Loucy (cell line): ENCODE measurements around the gene CACYBP.

Source experiments
- H2AFZ ChIP-seq: fragments of 200-600 bp; sonication (generic); 2 replicates; pipeline ENCODE4 v1.6.0; 2016; ENCODE audit warnings: antibody characterized with exemption, mild to moderate bottlenecking, low read length, moderate library complexity
- H3F3A ChIP-seq: fragments of 200-600 bp; 2 replicates; pipeline ENCODE4 v1.6.0; 2016; ENCODE audit warnings: antibody characterized with exemption, low read depth, mild to moderate bottlenecking
- H3K27me3 ChIP-seq: fragments of 200-600 bp; sonication (generic); 2 replicates; pipeline ENCODE4 v1.6.1; 2014; ENCODE audit warnings: low read length, mild to moderate bottlenecking; ENCODE audit not compliant: insufficient read depth, poor library complexity, severe bottlenecking
- H3K36me3 ChIP-seq: fragments of 200-600 bp; sonication (generic); 2 replicates; pipeline ENCODE4 v1.6.1; 2016; ENCODE audit warnings: low read length; ENCODE audit not compliant: insufficient read depth
- H3K4me1 ChIP-seq: fragments of 200-600 bp; sonication (generic); 2 replicates; pipeline ENCODE4 v1.5.1; 2014; ENCODE audit warnings: low read length, mild to moderate bottlenecking; ENCODE audit not compliant: insufficient read depth, poor library complexity, severe bottlenecking
- H3K4me2 ChIP-seq: fragments of 200-600 bp; sonication (generic); 2 replicates; pipeline ENCODE4 v1.6.0; 2014; ENCODE audit warnings: antibody characterized with exemption, low read length, low read depth, mild to moderate bottlenecking; ENCODE audit not compliant: poor library complexity, severe bottlenecking
- H3K4me3 ChIP-seq: fragments of 200-600 bp; sonication (generic); 2 replicates; pipeline ENCODE4 v1.5.1; 2014; ENCODE audit warnings: low read length, mild to moderate bottlenecking, mixed read lengths; ENCODE audit not compliant: poor library complexity, severe bottlenecking
- H3K79me2 ChIP-seq: fragments of 200-600 bp; sonication (generic); 2 replicates; pipeline ENCODE4 v1.6.1; 2014; ENCODE audit warnings: low read length; ENCODE audit not compliant: insufficient read depth
- H3K9ac ChIP-seq: fragments of 200-600 bp; sonication (generic); 2 replicates; pipeline ENCODE4 v1.6.0; 2014; ENCODE audit warnings: mild to moderate bottlenecking, low read depth, low read length, moderate library complexity; ENCODE audit not compliant: poor library complexity, severe bottlenecking
- H3K9me2 ChIP-seq: fragments of 200-600 bp; sonication (generic); replicated peaks from 2 replicates; pipeline ENCODE4 v1.6.1; 2016; ENCODE audit warnings: low read depth, low read length, mixed read lengths
- H3K9me3 ChIP-seq: fragments of 200-600 bp; sonication (generic); 2 replicates; pipeline ENCODE4 v1.6.1; 2014; ENCODE audit warnings: mild to moderate bottlenecking, antibody characterized with exemption, low read length, low read depth; ENCODE audit not compliant: insufficient read depth
- H4K20me1 ChIP-seq: fragments of 200-600 bp; sonication (generic); 2 replicates; pipeline ENCODE4 v1.6.0; 2014; ENCODE audit warnings: antibody characterized with exemption, low read length, mild to moderate bottlenecking; ENCODE audit not compliant: insufficient read depth, poor library complexity, severe bottlenecking
- CTCF ChIP-seq: fragments of 200-600 bp; sonication (generic); conservative IDR thresholded peaks from 2 replicates; pipeline ENCODE4 v1.5.1; 2014; ENCODE audit warnings: mild to moderate bottlenecking, antibody characterized with exemption, low read length
- EZH2phosphoT487 ChIP-seq: fragments of 200-600 bp; IDR thresholded peaks from 2 replicates; pipeline ENCODE4 v1.6.1; 2018; ENCODE audit warnings: antibody characterized with exemption, mild to moderate bottlenecking, moderate library complexity, borderline replicate concordance

Gene CACYBP

GRCh38 chr1:174963529-174964125, 36.1 kb upstream of the CACYBP start:
- Histone ChIP-seq H3K4me1 (peaks cover 41% of the 10 kb centered on the region), H3K9me2 (no peaks in the 10 kb centered on the region), H3K27me3 (no peaks in the 10 kb centered on the region), H3F3A (no peaks in the 10 kb centered on the region; the same call in none of the 2 replicates), H3K4me2 (no peak overlapping the region), H3K4me3 (no peak overlapping the region), H3K79me2 (no peaks in the 10 kb centered on the region), H3K9me3 (no peaks in the 10 kb centered on the region), H2AFZ (no peak overlapping the region), H3K9ac (no peak overlapping the region), H4K20me1 (no peaks in the 10 kb centered on the region), H3K36me3 (peaks cover 4% of the 10 kb centered on the region; the same call in 1 of the 2 replicates)
- TF ChIP-seq CTCF: no peak
- TF ChIP-seq EZH2phosphoT487: no peak

- no peaks in the 10 kb centered on the region; the same call in none of the 2 replicates for H3F3A ChIP-seq
- no peaks in the 10 kb centered on the region for H3K9me2 ChIP-seq
- H3K27me3 ChIP-seq: no peaks in the 10 kb centered on the region
- no peak for TF ChIP-seq EZH2phosphoT487
- no peak for TF ChIP-seq CTCF
- no peak overlapping the region for H2AFZ ChIP-seq
- no peaks in the 10 kb centered on the region for H3K36me3 ChIP-seq
- no peaks in the 10 kb centered on the region for H3K79me2 ChIP-seq
- no peak overlapping the region for H3K4me3 ChIP-seq
- H4K20me1 ChIP-seq: no peaks in the 10 kb centered on the region
- H3K4me1 ChIP-seq: peaks cover 49% of the 10 kb centered on the region
- H3K4me2 ChIP-seq: no peak overlapping the region
- H3K9me3 ChIP-seq: no peaks in the 10 kb centered on the region
- no peak overlapping the region for H3K9ac ChIP-seq
These were observed 35.3 kb upstream of the CACYBP start for GRCh38 chr1:174964261-174964971.

- Histone ChIP-seq H3K4me2 (no peak overlapping the region), H3K4me1 (peaks cover 54% of the 10 kb centered on the region), H4K20me1 (no peaks in the 10 kb centered on the region), H3K36me3 (no peaks in the 10 kb centered on the region), H3K9ac (no peak overlapping the region), H3K9me3 (no peaks in the 10 kb centered on the region), H3K79me2 (no peaks in the 10 kb centered on the region), H3F3A (no peaks in the 10 kb centered on the region; the same call in none of the 2 replicates), H3K4me3 (no peak overlapping the region), H3K9me2 (no peaks in the 10 kb centered on the region), H2AFZ (no peak overlapping the region), H3K27me3 (no peaks in the 10 kb centered on the region)
- TF ChIP-seq CTCF (no peak), EZH2phosphoT487 (no peak)
These were observed 34.8 kb upstream of the CACYBP start for GRCh38 chr1:174964972-174965361.
